ENCODE measurements around the gene IL1RL2. TPM values are rescaled to one million over a fixed set of nuclear protein-coding genes. Genes with fewer than 3 reads are reported as not detected.

The IL1RL2 gene
- total RNA-seq, 1 donor from 2014 or later = not detected

- Mint-ChIP-seq H3K27ac (no peak overlapping the region), H3K4me3 (ENCODE audit: low read depth) (no peak overlapping the region), H3K36me3 (ENCODE audit: insufficient read depth) (no peaks in the 10 kb centered on the region), H3K9me3 (ENCODE audit: low read depth) (peaks cover 7% of the 10 kb centered on the region), H3K4me1 (ENCODE audit: low read depth) (peaks cover 1% of the 10 kb centered on the region), H3K27me3 (peaks cover 3% of the 10 kb centered on the region)
- no peak for DNase-seq (ENCODE audit: low spot score, unreplicated experiment)
- no peak for TF ChIP-seq CTCF (IDR thresholded peaks at IDR 0.05; ENCODE audit: unreplicated experiment)
These were observed 37.0 kb upstream of the IL1RL2 start for GRCh38 chr2:102149644-102150455.

- peak overlapping the region; percentile 56 for H3K27ac Mint-ChIP-seq
- no peak overlapping the region for H3K4me3 Mint-ChIP-seq (ENCODE audit: low read depth)
- H3K27me3 Mint-ChIP-seq = no peaks in the 10 kb centered on the region
- no peaks in the 10 kb centered on the region for H3K9me3 Mint-ChIP-seq (ENCODE audit: low read depth)
- H3K36me3 Mint-ChIP-seq (ENCODE audit: insufficient read depth) = no peaks in the 10 kb centered on the region
- no peak for DNase-seq (ENCODE audit: low spot score, unreplicated experiment)
- no peak for TF ChIP-seq CTCF (IDR thresholded peaks at IDR 0.05; ENCODE audit: unreplicated experiment)
- H3K4me1 Mint-ChIP-seq (ENCODE audit: low read depth) = peaks cover 10% of the 10 kb centered on the region
These were observed 32.5 kb upstream of the IL1RL2 start for GRCh38 chr2:102154364-102154763.

GRCh38 chr2:102154946-102155702, 31.7 kb upstream of the IL1RL2 start:
- Mint-ChIP-seq H3K4me1 (ENCODE audit: low read depth) (peaks cover 10% of the 10 kb centered on the region), H3K36me3 (ENCODE audit: insufficient read depth) (no peaks in the 10 kb centered on the region), H3K27me3 (no peaks in the 10 kb centered on the region), H3K9me3 (ENCODE audit: low read depth) (no peaks in the 10 kb centered on the region), H3K4me3 (ENCODE audit: low read depth) (no peak overlapping the region), H3K27ac (no peak overlapping the region)
- no peak for TF ChIP-seq CTCF (IDR thresholded peaks at IDR 0.05; ENCODE audit: unreplicated experiment)
- no peak for DNase-seq (ENCODE audit: low spot score, unreplicated experiment)

GRCh38 chr2:102155703-102156515, 30.9 kb upstream of the IL1RL2 start:
- no peak for DNase-seq (ENCODE audit: low spot score, unreplicated experiment)
- Mint-ChIP-seq H3K27ac (no peak overlapping the region), H3K4me3 (ENCODE audit: low read depth) (no peak overlapping the region), H3K36me3 (ENCODE audit: insufficient read depth) (no peaks in the 10 kb centered on the region), H3K27me3 (no peaks in the 10 kb centered on the region), H3K4me1 (ENCODE audit: low read depth) (peaks cover 12% of the 10 kb centered on the region), H3K9me3 (ENCODE audit: low read depth) (peaks cover 4% of the 10 kb centered on the region)
- TF ChIP-seq CTCF (IDR thresholded peaks at IDR 0.05; ENCODE audit: unreplicated experiment) = no peak

All from progenitor cell of endocrine pancreas (in vitro differentiated cells).